ENCODE measurements around the gene SESN2.
"Not testable (repeated sequence)": the region's sequence is repeated elsewhere in the genome, so short reads cannot be mapped to it uniquely, and the experiment has no call there.

SESN2 gene

GRCh38 chr1:28290851-28291250 is 31.5 kb downstream of the SESN2 start:
- DNase-seq = no peak

GRCh38 chr1:28291711-28292110 is 32.4 kb downstream of the SESN2 start:
- DNase-seq = no peak

- no peak for DNase-seq
Observed at GRCh38 chr1:28295936-28296335, 36.6 kb downstream of the SESN2 start.

GRCh38 chr1:28296401-28297261 is 37.3 kb downstream of the SESN2 start:
- no peak for DNase-seq

GRCh38 chr1:28297826-28298225 is 38.5 kb downstream of the SESN2 start:
- no peak for DNase-seq

GRCh38 chr1:28298438-28298837 is 39.1 kb downstream of the SESN2 start:
- DNase-seq = no peak

DNA sequence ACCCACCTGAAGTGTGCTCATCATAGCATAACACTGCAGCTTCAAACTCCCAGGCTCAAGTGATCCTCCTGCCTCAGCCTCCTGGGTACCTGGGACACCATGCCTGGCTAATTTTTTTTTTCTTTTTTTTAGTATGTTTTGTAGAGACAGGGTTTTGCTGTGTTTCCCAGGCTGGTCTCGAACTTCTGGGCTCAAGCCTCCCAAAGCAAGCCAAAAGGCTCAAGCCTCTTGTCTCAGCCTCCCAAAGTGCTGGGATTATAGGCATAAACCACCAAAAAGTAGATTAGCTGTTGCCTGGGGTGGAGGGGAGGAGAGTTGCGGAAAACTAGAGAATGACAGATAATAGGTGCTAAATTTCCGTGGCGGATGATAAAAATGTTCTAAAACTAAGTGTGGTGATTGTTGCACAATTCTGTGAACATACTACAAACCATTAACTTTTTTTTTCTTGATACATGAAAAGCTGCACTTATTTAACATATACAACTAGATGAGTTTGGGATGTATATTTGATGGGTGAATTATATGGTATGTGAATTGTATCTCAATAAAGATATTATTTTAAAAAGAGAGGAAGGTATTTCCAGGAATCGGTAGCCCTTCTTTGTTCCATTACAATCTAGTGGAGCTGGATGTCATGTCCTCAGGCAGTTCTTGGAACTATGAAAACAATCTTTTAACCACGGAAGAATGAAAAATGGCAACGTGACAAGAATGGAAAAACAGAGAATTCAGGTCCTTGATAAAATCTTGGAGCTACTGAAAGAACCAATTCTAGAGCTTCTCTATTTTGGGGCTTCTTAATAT is 42.3 kb downstream of the SESN2 start:
- no peak for DNase-seq

- no peak for DNase-seq
Observed at GRCh38 chr1:28302247-28302646, 42.9 kb downstream of the SESN2 start.

DNA sequence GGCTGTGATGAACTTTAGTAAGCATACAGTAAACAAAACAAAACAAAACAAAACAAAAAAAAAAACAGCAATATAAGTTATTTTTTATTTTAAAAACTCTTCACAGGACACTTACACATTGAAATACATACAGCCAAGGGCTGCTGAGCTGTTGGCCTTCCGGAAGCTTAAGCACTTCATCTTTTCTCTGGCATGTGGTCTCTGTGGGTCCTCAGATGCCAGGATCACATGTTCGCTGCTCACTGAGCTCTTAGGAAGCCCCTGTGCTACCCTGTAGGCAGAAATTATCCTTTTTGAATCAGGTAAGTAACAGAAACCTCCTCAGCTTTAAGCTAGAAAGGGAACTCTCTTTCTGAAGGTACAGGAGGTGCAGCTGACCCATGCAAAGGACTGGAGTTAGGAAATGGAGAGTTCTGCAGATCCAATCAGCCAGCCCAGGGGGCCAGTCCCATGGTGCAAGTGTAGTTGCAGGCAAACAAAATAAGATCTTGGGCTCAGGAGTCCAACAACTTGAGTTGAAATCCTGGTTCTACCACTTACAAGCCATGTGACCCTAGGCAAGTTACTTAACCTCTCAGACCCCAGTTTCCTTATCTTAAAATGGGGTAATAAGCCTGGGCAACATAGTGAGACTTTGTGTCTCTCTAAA is 47.1 kb downstream of the SESN2 start:
- DNase-seq = no peak

- DNase-seq = no peak
Observed at GRCh38 chr1:28308750-28309149, 49.4 kb downstream of the SESN2 start.

DNA sequence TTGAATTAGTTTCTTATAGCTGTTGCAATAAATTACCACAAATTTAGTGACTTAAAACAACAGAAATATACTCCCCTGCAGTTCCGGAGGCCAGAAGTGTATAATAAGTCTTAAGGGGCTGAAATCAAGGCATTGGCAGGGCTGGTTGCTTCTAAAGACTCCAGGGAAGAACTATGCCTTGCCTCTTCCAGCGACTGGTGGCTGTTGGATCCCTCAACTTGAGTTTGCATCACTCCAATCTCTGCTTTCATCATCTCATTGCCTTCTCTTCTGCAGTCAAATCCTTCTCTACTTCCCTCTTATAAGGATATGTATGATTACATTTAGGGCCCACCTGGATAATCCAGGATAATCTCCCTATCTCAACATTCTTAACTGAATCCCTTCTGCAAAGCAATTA is 50.4 kb downstream of the SESN2 start:
- no peak for DNase-seq

GRCh38 chr1:28313702-28314546 is 54.6 kb downstream of the SESN2 start:
- DNase-seq = no peak

- DNase-seq = no peak
Observed at GRCh38 chr1:28314547-28314941, 55.2 kb downstream of the SESN2 start.

GRCh38 chr1:28317014-28317413 is 57.7 kb downstream of the SESN2 start:
- no peak for DNase-seq

- no peak for DNase-seq
Observed at GRCh38 chr1:28322194-28322593, 62.9 kb downstream of the SESN2 start.

GRCh38 chr1:28323720-28324119 is 64.4 kb downstream of the SESN2 start:
- DNase-seq = no peak

GRCh38 chr1:28326515-28326914 is 67.2 kb downstream of the SESN2 start:
- DNase-seq = no peak

- DNase-seq = no peak
Observed at GRCh38 chr1:28326984-28327383, 67.7 kb downstream of the SESN2 start.

DNA sequence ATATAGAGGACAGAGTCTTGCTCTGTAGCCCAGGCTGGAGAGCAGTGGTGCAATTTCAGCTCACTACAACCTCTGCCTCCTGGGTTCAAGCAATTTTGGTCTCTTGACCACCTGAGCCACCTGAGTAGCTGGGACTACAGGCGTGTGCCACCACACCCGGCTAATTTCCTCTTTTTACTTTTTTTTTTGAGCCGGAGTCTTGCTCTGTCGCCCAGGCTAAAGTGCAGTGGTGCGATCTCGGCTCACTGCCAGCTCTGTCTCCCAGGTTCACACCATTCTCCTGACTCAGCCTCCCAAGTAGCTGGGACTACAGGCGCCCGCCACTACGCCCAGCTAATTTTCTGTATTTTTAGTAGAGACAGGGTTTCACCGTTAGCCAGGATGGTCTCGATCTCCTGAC is 68.1 kb downstream of the SESN2 start:
- not testable (repeated sequence) for DNase-seq

- no peak for DNase-seq
Observed at GRCh38 chr1:28328228-28328648, 68.9 kb downstream of the SESN2 start.

GRCh38 chr1:28329395-28330153 is 70.3 kb downstream of the SESN2 start:
- peak in 2 of 4 experiments; percentile 15 to 33 for DNase-seq
